SK-N-SH (cell line): Measurements from ENCODE around the gene SPATA25. TPM values are rescaled to one million over a fixed set of nuclear protein-coding genes. Genes with fewer than 3 reads are reported as not detected.
"Not testable (repeated sequence)": the region's sequence is repeated elsewhere in the genome, so short reads cannot be mapped to it uniquely, and the experiment has no call there.

ENCODE experiments used
- CTCF ChIA-PET: fragments of 300-600, 350-600 bp; formaldehyde crosslinking; extraction: SDS; loops from one replicate; lab custom pipeline; 2021; lab: Yijun Ruan, JAX
- POLR2A ChIA-PET: fragments of 350-600 bp; sonication (Branson Sonifier 250); formaldehyde crosslinking; extraction: SDS; loops from one replicate; lab custom pipeline; 2020; ENCODE audit warnings: antibody characterized with exemption, inconsistent platforms; lab: Yijun Ruan, JAX
- DNase-seq: peaks from one replicate; pipeline ENCODE4 v3.0.0; 2012
- H2AFZ ChIP-seq: fragments of 200-600 bp; sonication (generic); 2 replicates; pipeline ENCODE4 v1.8.1; 2016; ENCODE audit warnings: antibody characterized with exemption, mild to moderate bottlenecking, low read depth
- H3F3A ChIP-seq: fragments of 200-600 bp; sonication (generic); replicated peaks from 2 replicates; pipeline ENCODE3; 2016; ENCODE audit warnings: antibody characterized with exemption, mild to moderate bottlenecking; ENCODE audit not compliant: insufficient read depth
- H3K27ac ChIP-seq, 2 experiments: fragments of 200-500 bp in 1 of 2; fragments of 200-600 bp in 1 of 2; sonication (Bioruptor generic) in 1 of 2; sonication (generic), shearing (Covaris generic) in 1 of 2; 2 replicates each; pipeline versions ENCODE4 v1.5.1 to v1.6.1; 2014 to 2016; ENCODE audit warnings: low read depth in 2 of 2, inconsistent platforms in 1 of 2, low read length in 1 of 2, mild to moderate bottlenecking in 1 of 2, mixed read lengths in 1 of 2
- H3K27me3 ChIP-seq: fragments of 200-600 bp; sonication (generic), shearing (Covaris generic); 2 replicates; pipeline ENCODE4 v1.6.1; 2016; ENCODE audit warnings: mixed run types; ENCODE audit not compliant: insufficient read depth
- H3K36me3 ChIP-seq, 2 experiments: fragments of 200-500 bp in 1 of 2; fragments of 200-600 bp in 1 of 2; sonication (Bioruptor generic) in 1 of 2; sonication (generic) in 1 of 2; replicated peaks in 1 of 2; 2 replicates each; pipeline versions ENCODE3 to v1.5.1; 2014 to 2016; ENCODE audit warnings: low read length in 1 of 2, mild to moderate bottlenecking in 1 of 2; ENCODE audit not compliant: insufficient read depth in 2 of 2, control insufficient read depth in 1 of 2
- H3K4me1 ChIP-seq, 2 experiments: fragments of 200-500 bp in 1 of 2; fragments of 200-600 bp in 1 of 2; sonication (Bioruptor generic) in 1 of 2; sonication (generic), shearing (Covaris generic) in 1 of 2; 2 replicates each; pipeline versions ENCODE4 v1.5.1 to v1.6.1; 2014 to 2016; ENCODE audit warnings: low read depth in 1 of 2, low read length in 1 of 2, mixed run types in 1 of 2; ENCODE audit not compliant: insufficient read depth in 2 of 2, control insufficient read depth in 1 of 2
- H3K4me2 ChIP-seq: fragments of 200-600 bp; sonication (generic), shearing (Covaris generic); 2 replicates; pipeline ENCODE4 v1.6.1; 2017; ENCODE audit warnings: mixed run types
- H3K4me3 ChIP-seq, 2 experiments: fragments of 200-500 bp in 1 of 2; fragments of 200-600 bp in 1 of 2; sonication (Bioruptor generic) in 1 of 2; sonication (generic), shearing (Covaris generic) in 1 of 2; 2 replicates each; pipeline versions ENCODE4 v1.5.1 to v1.8.1; 2014 to 2016; ENCODE audit warnings: low read depth in 2 of 2, inconsistent platforms in 1 of 2, low read length in 1 of 2, mild to moderate bottlenecking in 1 of 2, mixed read lengths in 1 of 2, moderate library complexity in 1 of 2
- H3K79me2 ChIP-seq: fragments of 200-600 bp; sonication (generic); 2 replicates; pipeline ENCODE4 v1.8.1; 2017; ENCODE audit warnings: mild to moderate bottlenecking; ENCODE audit not compliant: insufficient read depth
- H3K9ac ChIP-seq: fragments of 200-600 bp; sonication (generic); 2 replicates; pipeline ENCODE4 v1.6.1; 2017; ENCODE audit warnings: mixed run types
- H3K9me2 ChIP-seq: fragments of 200-600 bp; sonication (generic); 2 replicates; pipeline ENCODE4 v1.6.1; 2017; ENCODE audit warnings: mixed run types
- H3K9me3 ChIP-seq: fragments of 200-600 bp; sonication (generic); 2 replicates; pipeline ENCODE4 v1.6.1; 2017; ENCODE audit warnings: mixed run types, mild to moderate bottlenecking, moderate library complexity
- H4K20me1 ChIP-seq: fragments of 200-600 bp; sonication (generic); 2 replicates; pipeline ENCODE4 v1.6.1; 2017; ENCODE audit warnings: mild to moderate bottlenecking, mixed run types; ENCODE audit not compliant: insufficient read depth
- FOXM1 ChIP-seq: IDR thresholded peaks from 2 replicates; pipeline ENCODE4 v1.4.0; 2012; ENCODE audit warnings: low read depth, mild to moderate bottlenecking
- JUND ChIP-seq: IDR thresholded peaks from 2 replicates; pipeline ENCODE4 v1.4.0; 2012
- NRF1 ChIP-seq: IDR thresholded peaks from 2 replicates; pipeline ENCODE4 v1.6.1; 2012; ENCODE audit warnings: low read depth, mild to moderate bottlenecking, low read length
- POLR2AphosphoS5 ChIP-seq: IDR thresholded peaks from 2 replicates; pipeline ENCODE4 v1.6.1; 2012; ENCODE audit warnings: low read depth, low read length
- SIN3A ChIP-seq: IDR thresholded peaks from 2 replicates; pipeline ENCODE4 v1.6.1; 2012; ENCODE audit warnings: low read depth, mild to moderate bottlenecking, low read length, moderate library complexity, borderline replicate concordance
- TAF1 ChIP-seq: IDR thresholded peaks from 2 replicates; pipeline ENCODE4 v1.6.1; 2012; ENCODE audit warnings: low read depth, mild to moderate bottlenecking, low read length, moderate library complexity, borderline replicate concordance
- TCF12 ChIP-seq: IDR thresholded peaks from 2 replicates; pipeline ENCODE4 v1.4.0; 2012
- YY1 ChIP-seq: IDR thresholded peaks from 2 replicates; pipeline ENCODE4 v1.4.0; 2012; ENCODE audit warnings: low read depth, mild to moderate bottlenecking
- WGBS: methylation state at CpG from one replicate; pipeline ENCODE4 v1.1.6; 2017; ENCODE audit warnings: low lambda C conversion rate; 5-methylcytosine and 5-hydroxymethylcytosine counted together
- polyA plus RNA-seq, 3 experiments: library from polyadenylated mRNA; depleted of rRNA; stranded (reverse); fragments of >200 nt; gene quantifications; 2 replicates each; pipeline ENCODE4 v1.2.3, GENCODE V29; 2012
- TF ChIP-seq, protein P1 (sequence below): IDR thresholded peaks from 2 replicates; pipeline ENCODE4 v1.4.0; 2012; ENCODE audit warnings: low read depth, borderline replicate concordance
- TF ChIP-seq, protein P2 (sequence below): IDR thresholded peaks from 2 replicates; pipeline ENCODE4; 2012
- TF ChIP-seq, protein P3 (sequence below): fragments of 200-600 bp; sonication (generic); IDR thresholded peaks from 2 replicates; pipeline ENCODE4 v1.6.1; 2017; ENCODE audit warnings: antibody characterized with exemption, mild to moderate bottlenecking, moderate library complexity

Gene SPATA25
- polyA plus RNA-seq, 1 of the 3 experiments (the other 2 are of a cell fraction): 1.3 TPM

DNA sequence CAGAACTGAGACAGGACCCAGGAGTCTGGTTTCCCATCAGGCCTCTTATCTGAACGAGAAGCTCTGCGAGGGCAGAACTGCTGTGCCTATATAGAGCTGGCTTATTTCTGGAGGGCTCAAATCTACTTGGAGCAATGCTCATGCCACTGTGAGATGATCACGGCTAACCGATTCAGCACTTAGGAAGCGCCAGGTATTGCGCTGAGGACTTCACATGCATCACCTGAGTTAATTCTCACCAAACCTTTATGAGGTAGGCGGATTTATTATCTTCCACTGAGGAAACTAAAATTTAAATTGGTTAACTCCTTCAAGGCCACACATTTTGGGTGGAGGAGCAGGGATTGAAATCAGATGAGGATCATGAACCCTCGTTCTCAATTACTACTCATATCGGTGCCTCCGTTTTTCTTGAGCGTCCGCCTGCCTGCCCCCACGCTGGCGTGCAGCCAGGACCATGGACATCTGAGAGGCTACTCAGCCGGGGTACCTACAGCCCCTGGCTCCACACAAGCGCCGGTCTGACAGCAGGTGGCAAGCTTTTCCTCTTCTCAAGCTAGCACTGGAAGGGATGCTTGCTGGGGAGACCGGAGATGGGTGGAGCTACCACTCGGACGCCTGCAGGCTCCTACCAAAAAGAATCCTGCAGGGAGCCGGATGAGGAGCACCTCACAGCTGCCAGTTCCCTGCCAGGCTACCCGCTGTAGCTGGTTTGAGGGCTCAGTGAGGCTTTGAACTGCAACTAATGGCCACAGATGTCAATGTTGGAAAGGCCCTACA, 46.0 kb upstream of the SPATA25 start (continued):
- TF ChIP-seq POLR2AphosphoS5 (peak; percentile 53; the same call in 1 of the 2 replicates), TAF1 (0 out of 2 replicates have a peak, but pooled peaks have one; percentile 27), JUND (no peak), NRF1 (no peak), SIN3A (no peak), TCF12 (0 out of 2 replicates have a peak, but pooled peaks have one; percentile 5), YY1 (no peak), FOXM1 (no peak)
- TF ChIP-seq, protein P1, sequence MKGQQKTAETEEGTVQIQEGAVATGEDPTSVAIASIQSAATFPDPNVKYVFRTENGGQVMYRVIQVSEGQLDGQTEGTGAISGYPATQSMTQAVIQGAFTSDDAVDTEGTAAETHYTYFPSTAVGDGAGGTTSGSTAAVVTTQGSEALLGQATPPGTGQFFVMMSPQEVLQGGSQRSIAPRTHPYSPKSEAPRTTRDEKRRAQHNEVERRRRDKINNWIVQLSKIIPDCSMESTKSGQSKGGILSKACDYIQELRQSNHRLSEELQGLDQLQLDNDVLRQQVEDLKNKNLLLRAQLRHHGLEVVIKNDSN: no peak
- TF ChIP-seq, protein P2, sequence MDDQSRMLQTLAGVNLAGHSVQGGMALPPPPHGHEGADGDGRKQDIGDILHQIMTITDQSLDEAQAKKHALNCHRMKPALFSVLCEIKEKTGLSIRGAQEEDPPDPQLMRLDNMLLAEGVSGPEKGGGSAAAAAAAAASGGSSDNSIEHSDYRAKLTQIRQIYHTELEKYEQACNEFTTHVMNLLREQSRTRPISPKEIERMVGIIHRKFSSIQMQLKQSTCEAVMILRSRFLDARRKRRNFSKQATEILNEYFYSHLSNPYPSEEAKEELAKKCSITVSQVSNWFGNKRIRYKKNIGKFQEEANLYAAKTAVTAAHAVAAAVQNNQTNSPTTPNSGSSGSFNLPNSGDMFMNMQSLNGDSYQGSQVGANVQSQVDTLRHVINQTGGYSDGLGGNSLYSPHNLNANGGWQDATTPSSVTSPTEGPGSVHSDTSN: no peak
- TF ChIP-seq, protein P3, sequence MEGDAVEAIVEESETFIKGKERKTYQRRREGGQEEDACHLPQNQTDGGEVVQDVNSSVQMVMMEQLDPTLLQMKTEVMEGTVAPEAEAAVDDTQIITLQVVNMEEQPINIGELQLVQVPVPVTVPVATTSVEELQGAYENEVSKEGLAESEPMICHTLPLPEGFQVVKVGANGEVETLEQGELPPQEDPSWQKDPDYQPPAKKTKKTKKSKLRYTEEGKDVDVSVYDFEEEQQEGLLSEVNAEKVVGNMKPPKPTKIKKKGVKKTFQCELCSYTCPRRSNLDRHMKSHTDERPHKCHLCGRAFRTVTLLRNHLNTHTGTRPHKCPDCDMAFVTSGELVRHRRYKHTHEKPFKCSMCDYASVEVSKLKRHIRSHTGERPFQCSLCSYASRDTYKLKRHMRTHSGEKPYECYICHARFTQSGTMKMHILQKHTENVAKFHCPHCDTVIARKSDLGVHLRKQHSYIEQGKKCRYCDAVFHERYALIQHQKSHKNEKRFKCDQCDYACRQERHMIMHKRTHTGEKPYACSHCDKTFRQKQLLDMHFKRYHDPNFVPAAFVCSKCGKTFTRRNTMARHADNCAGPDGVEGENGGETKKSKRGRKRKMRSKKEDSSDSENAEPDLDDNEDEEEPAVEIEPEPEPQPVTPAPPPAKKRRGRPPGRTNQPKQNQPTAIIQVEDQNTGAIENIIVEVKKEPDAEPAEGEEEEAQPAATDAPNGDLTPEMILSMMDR: peak; percentile 37

DNA sequence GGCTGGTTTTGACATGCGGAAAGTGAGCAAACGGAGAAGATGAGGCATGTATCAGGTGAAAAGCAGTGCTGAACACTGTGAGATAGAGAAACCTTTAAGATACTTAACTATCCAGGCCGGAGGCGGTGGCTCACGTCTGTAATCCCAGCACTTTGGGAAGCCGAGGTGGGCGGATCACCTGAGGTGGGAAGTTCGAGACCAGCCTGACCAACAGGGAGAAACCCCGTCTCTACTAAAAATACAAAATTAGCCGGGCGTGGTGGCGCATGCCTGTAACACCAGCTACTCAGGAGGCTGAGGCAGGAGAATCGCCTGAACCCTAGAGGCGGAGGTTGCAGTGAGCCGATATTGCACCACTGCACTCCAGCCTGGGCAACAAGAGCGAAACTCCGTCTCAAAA, 44.3 kb upstream of the SPATA25 start:
- H3K4me3 ChIP-seq, H3K27me3 ChIP-seq, CTCF ChIA-PET, H3K9me2 ChIP-seq, H3K9ac ChIP-seq, DNase-seq, H3K9me3 ChIP-seq, H3K4me2 ChIP-seq, H2AFZ ChIP-seq, H3K27ac ChIP-seq: not testable (repeated sequence)
- H3K4me1 ChIP-seq: peaks cover 10 to 11% of the 10 kb centered on the region in 2 experiments; a peak in 3 of 4 replicates
- peaks cover 12% of the 10 kb centered on the region; the same call in 1 of the 2 replicates for H4K20me1 ChIP-seq
- POLR2A ChIA-PET: interaction anchor here (3.2 kb wide), 1 partner anchor 12 kb away, joined by 19 read pairs; no protein-coding TSS in a partner anchor
- peaks cover 48% of the 10 kb centered on the region for H3K79me2 ChIP-seq
- peaks cover 16% of the 10 kb centered on the region for H3F3A ChIP-seq
- peaks cover 0 to 11% of the 10 kb centered on the region in 2 experiments for H3K36me3 ChIP-seq
- WGBS: 96% methylated on average over 17 of the region's 17 CpGs
